Measurements from ENCODE around the gene FABP6.
"Not testable (repeated sequence)": the region's sequence is repeated elsewhere in the genome, so short reads cannot be mapped to it uniquely, and the experiment has no call there.

Gene FABP6

GRCh38 chr5:160227012-160227411 is 2.3 kb upstream of the FABP6 start:
- DNase-seq: no peak

GRCh38 chr5:160230686-160231527 is 1.6 kb downstream of the FABP6 start:
- DNase-seq: no peak

GRCh38 chr5:160231783-160232342 is 2.6 kb downstream of the FABP6 start:
- DNase-seq: no peak

GRCh38 chr5:160233215-160233614 is 3.9 kb downstream of the FABP6 start:
- no peak for DNase-seq

- DNase-seq: no peak
Observed at GRCh38 chr5:160235731-160236130, 6.4 kb downstream of the FABP6 start.

GRCh38 chr5:160237571-160238093 is 8.3 kb downstream of the FABP6 start:
- no peak for DNase-seq

- DNase-seq: no peak
Observed at GRCh38 chr5:160240350-160240749, 11.0 kb downstream of the FABP6 start.

- no peak for DNase-seq
Observed at GRCh38 chr5:160242145-160242544, 12.8 kb downstream of the FABP6 start.

- no peak for DNase-seq
Observed at GRCh38 chr5:160245506-160246086, 16.3 kb downstream of the FABP6 start.

- DNase-seq: not testable (repeated sequence)
Observed at GRCh38 chr5:160249570-160249969, 20.3 kb downstream of the FABP6 start.

- DNase-seq: no peak
Observed at GRCh38 chr5:160250226-160250625, 20.9 kb downstream of the FABP6 start.

- no peak for DNase-seq
Observed at GRCh38 chr5:160250826-160251225, 21.5 kb downstream of the FABP6 start.

- no peak for DNase-seq
Observed at GRCh38 chr5:160251406-160252155, 22.3 kb downstream of the FABP6 start.

- no peak for DNase-seq
Observed at GRCh38 chr5:160252916-160253315, 23.6 kb downstream of the FABP6 start.

- DNase-seq: no peak
Observed at GRCh38 chr5:160253441-160253840, 24.1 kb downstream of the FABP6 start.

- DNase-seq: no peak
Observed at GRCh38 chr5:160254706-160255105, 25.4 kb downstream of the FABP6 start.

- no peak for DNase-seq
Observed at GRCh38 chr5:160259341-160259740, 30.0 kb downstream of the FABP6 start.

- no peak for DNase-seq
Observed at GRCh38 chr5:160260006-160260775, 30.9 kb downstream of the FABP6 start.

GRCh38 chr5:160260881-160261815 is 31.8 kb downstream of the FABP6 start:
- no peak for DNase-seq

- no peak for DNase-seq
Observed at GRCh38 chr5:160262151-160263074, 33.1 kb downstream of the FABP6 start.
